HepG2 (cell line): Measurements from ENCODE around the gene OGG1. TPM values are rescaled to one million over a fixed set of nuclear protein-coding genes. Genes with fewer than 3 reads are reported as not detected.

Experiments used
- ATAC-seq: fragments of 200-7000 bp; cut with Tn5 transposase; 3 replicates; pipeline ENCODE4 v1.9.1; 2020; ENCODE audit warnings: mild to moderate bottlenecking, moderate library complexity
- BruUV-seq: library from RNA; stranded (reverse); fragments of 400-500 nt; replicated peaks from 2 replicates; lab custom pipeline; 2021; lab: Mats Ljungman, UMichigan
- CTCF ChIA-PET: fragments of 300-600 bp; formaldehyde crosslinking; extraction: SDS; loops from one replicate; lab custom pipeline; 2021; ENCODE audit warnings: low total read pairs, inconsistent platforms, low intra/inter-chr PET ratio; lab: Yijun Ruan, JAX
- POLR2A ChIA-PET: fragments of 350-600 bp; sonication (Branson Sonifier 250); formaldehyde crosslinking; loops from one replicate; lab custom pipeline; 2020; ENCODE audit warnings: antibody characterized with exemption, inconsistent platforms; lab: Yijun Ruan, JAX
- DNase-seq: peaks from one replicate; pipeline ENCODE4 v3.0.0-alpha.2; 2015; ENCODE audit warnings: low spot score
- FAIRE-seq: peaks from 3 replicates; lab custom pipeline; 2011; peaks lifted over from hg19 to GRCh38; lab: Jason Lieb, UNC
- H2AFZ ChIP-seq: one replicate; pipeline ENCODE4 v1.6.1; 2011; ENCODE audit warnings: low read length, inconsistent platforms
- H3K27ac ChIP-seq: fragments of 300-600 bp; 3 replicates; pipeline ENCODE4 v1.8.0; 2011; ENCODE audit warnings: mixed run types, mild to moderate bottlenecking, mixed read lengths, low read length, inconsistent platforms; ENCODE audit not compliant: insufficient read depth; ENCODE audit errors: extremely low read length
- H3K27me3 ChIP-seq, 2 experiments: fragments of 200-600 bp in 1 of 2; 2 replicates in 1 of 2; 3 replicates in 1 of 2; pipeline versions ENCODE4 v1.6.0 to v1.8.0; 2011; ENCODE audit warnings: low read length in 2 of 2, mild to moderate bottlenecking in 2 of 2, moderate library complexity in 2 of 2, inconsistent platforms in 1 of 2; ENCODE audit not compliant: insufficient read depth in 2 of 2, control insufficient read depth in 1 of 2
- H3K36me3 ChIP-seq, 2 experiments: fragments of 200-600 bp in 1 of 2; replicated peaks in 1 of 2; 2 replicates in 1 of 2; 3 replicates in 1 of 2; pipeline versions ENCODE4 v1.5.1 to v1.8.0; 2011; ENCODE audit warnings: low read length in 2 of 2, inconsistent platforms in 1 of 2; ENCODE audit not compliant: insufficient read depth in 2 of 2, control insufficient read depth in 1 of 2
- H3K4me1 ChIP-seq: 2 replicates; pipeline ENCODE4 v1.5.1; 2012; ENCODE audit warnings: low read length, inconsistent platforms; ENCODE audit not compliant: insufficient read depth
- H3K4me2 ChIP-seq: 2 replicates; pipeline ENCODE4 v1.6.0; 2011; ENCODE audit warnings: low read depth, low read length, inconsistent platforms
- H3K4me3 ChIP-seq, 3 experiments: fragments of 200-600 bp in 1 of 3; sonication (generic), shearing (Covaris generic) in 1 of 3; replicated peaks in 1 of 3; 2 replicates each; pipeline ENCODE4 v1.5.1; 2011 to 2016; ENCODE audit warnings: low read length in 3 of 3, inconsistent platforms in 2 of 3, low read depth in 2 of 3, mild to moderate bottlenecking in 2 of 3, control low read depth in 1 of 3, mixed read lengths in 1 of 3; ENCODE audit not compliant: insufficient read depth in 1 of 3
- H3K79me2 ChIP-seq: one replicate; pipeline ENCODE4 v1.6.1; 2011; ENCODE audit warnings: low read length, inconsistent platforms; ENCODE audit not compliant: insufficient read depth
- H3K9ac ChIP-seq: 2 replicates; pipeline ENCODE4 v1.6.0; 2011; ENCODE audit warnings: mild to moderate bottlenecking, low read depth, low read length, inconsistent platforms; ENCODE audit not compliant: insufficient read depth
- H3K9me3 ChIP-seq: 2 replicates; pipeline ENCODE4 v1.5.1; 2012; ENCODE audit warnings: mild to moderate bottlenecking, low read length
- H4K20me1 ChIP-seq: 2 replicates; pipeline ENCODE4 v1.6.0; 2011; ENCODE audit warnings: inconsistent platforms, mild to moderate bottlenecking, low read length, moderate library complexity; ENCODE audit not compliant: insufficient read depth
- AGO2 ChIP-seq: fragments of 200-400 bp; formaldehyde crosslinking; optimal IDR thresholded peaks from 2 replicates; pipeline ENCODE3; 2017; ENCODE audit warnings: mild to moderate bottlenecking, low read depth, low read length, moderate library complexity
- GATAD1 ChIP-seq: IDR thresholded peaks from 2 replicates; pipeline ENCODE4 v1.6.1; 2016; ENCODE audit warnings: missing genetic modification reagents, missing compliant biosample characterization
- GTF2F1 ChIP-seq: fragments of 150-350 bp; IDR thresholded peaks from 2 replicates; pipeline ENCODE4 v1.6.1; 2014; ENCODE audit warnings: low read length
- HNF4A ChIP-seq: sonication (generic); formaldehyde crosslinking; IDR thresholded peaks from 2 replicates; pipeline ENCODE4 v1.4.0; 2020; ENCODE audit warnings: missing genetic modification reagents
- NAIF1 ChIP-seq: sonication (generic); formaldehyde crosslinking; IDR thresholded peaks from 2 replicates; pipeline ENCODE4 v1.5.0; 2020; ENCODE audit warnings: mild to moderate bottlenecking, missing genetic modification reagents, borderline replicate concordance
- POLR2A ChIP-seq, 2 experiments: IDR thresholded peaks; 2 replicates each; pipeline ENCODE4 v1.6.1; 2011; ENCODE audit warnings: low read depth in 2 of 2, low read length in 2 of 2, mild to moderate bottlenecking in 1 of 2, moderate library complexity in 1 of 2; ENCODE audit not compliant: insufficient read depth in 1 of 2
- SPEN ChIP-seq: sonication (generic); formaldehyde crosslinking; IDR thresholded peaks from 2 replicates; pipeline ENCODE4 v1.5.1; 2020; ENCODE audit warnings: low read depth, mild to moderate bottlenecking, missing genetic modification reagents
- ZNF274 ChIP-seq: sonication (generic); formaldehyde crosslinking; IDR thresholded peaks from 2 replicates; pipeline ENCODE4 v1.5.1; 2020; ENCODE audit warnings: mild to moderate bottlenecking, missing genetic modification reagents
- ZNF335 ChIP-seq: sonication (generic); formaldehyde crosslinking; IDR thresholded peaks from 2 replicates; pipeline ENCODE4 v1.4.0; 2020; ENCODE audit warnings: missing genetic modification reagents
- ZNF782 ChIP-seq: sonication (generic); formaldehyde crosslinking; IDR thresholded peaks from 2 replicates; pipeline ENCODE4 v1.4.0; 2020; ENCODE audit warnings: missing genetic modification reagents, mild to moderate bottlenecking, borderline replicate concordance
- WGBS: methylation state at CpG from one replicate; pipeline ENCODE4 v1.1.6; 2017; ENCODE audit warnings: low lambda C conversion rate; 5-methylcytosine and 5-hydroxymethylcytosine counted together
- in situ Hi-C: cut with HindIII; loops from 2 replicates; pipeline ENCODE4 v1.10.0; 2017; ENCODE audit warnings: low pct_unique_long_range_greater_than_20kb; ENCODE audit not compliant: extremely low pct_ligation_motif_present
- intact Hi-C: fragments of 100-400 bp; cut with micrococcal nuclease; formaldehyde crosslinking; loops from one replicate; pipeline ENCODE4 v1.10.0; 2022; ENCODE audit not compliant: unreplicated experiment
- polyA plus RNA-seq, 8 experiments: library from polyadenylated mRNA; depleted of rRNA in 3 of 8; stranded (reverse) in 7 of 8; unstranded in 1 of 8; fragments of >200 nt; fragmentation: Illumina TruSeq in 4 of 8; extraction: Trizol in 4 of 8; gene quantifications; 2 replicates each; pipeline versions ENCODE4 v1.2.1 to v1.2.3, GENCODE V29; 2011 to 2016; ENCODE audit warnings: low read depth in 4 of 8, missing spikeins in 1 of 8, mixed read lengths in 1 of 8; ENCODE audit not compliant: insufficient read depth in 1 of 8
- total RNA-seq, 5 experiments: library from RNA; depleted of rRNA; stranded (reverse); fragments of >200 nt; fragmentation: Illumina TruSeq; extraction: Trizol; gene quantifications; 2 replicates each; pipeline ENCODE4 v1.2.3, GENCODE V29; 2016; ENCODE audit warnings: low read depth in 1 of 5

OGG1 gene
- total and polyA plus RNA-seq, 2 of the 13 experiments (the other 11 are each of a cell fraction or from before 2014, with no cell fraction given), result 28.7 to 33.2 TPM

DNA sequence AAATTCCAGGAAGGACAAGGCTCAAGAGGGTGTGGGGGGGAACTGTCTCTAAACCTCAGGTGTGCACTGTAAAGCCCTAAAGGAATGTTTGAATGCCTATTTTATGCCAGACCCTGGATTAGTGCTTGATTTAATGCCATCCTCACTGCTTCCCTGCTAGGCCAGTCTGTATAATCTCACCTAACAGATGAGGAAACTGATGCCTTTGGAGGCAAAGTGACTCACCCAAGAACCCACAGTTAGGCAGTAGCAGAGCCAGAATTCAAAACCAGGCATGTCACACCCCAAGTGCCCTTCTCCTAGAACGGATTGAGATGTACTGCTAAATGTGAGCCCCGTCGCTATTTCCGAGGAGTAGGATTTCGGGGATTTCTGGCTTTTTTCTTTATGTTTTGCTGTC is 12.2 kb downstream of the OGG1 start (continued):
- TF ChIP-seq POLR2A (IDR thresholded peaks at IDR 0.05; ENCODE audit: insufficient read depth in 1 of 2, low read depth in 2 of 2, low read length in 2 of 2) (peak in 1 of 2 experiments; percentile 32; a peak in 1 of 4 replicates), ZNF335 (CRISPR knock-in tag) (no peak), ZNF782 (CRISPR knock-in tag) (no peak), NAIF1 (no peak)

DNA sequence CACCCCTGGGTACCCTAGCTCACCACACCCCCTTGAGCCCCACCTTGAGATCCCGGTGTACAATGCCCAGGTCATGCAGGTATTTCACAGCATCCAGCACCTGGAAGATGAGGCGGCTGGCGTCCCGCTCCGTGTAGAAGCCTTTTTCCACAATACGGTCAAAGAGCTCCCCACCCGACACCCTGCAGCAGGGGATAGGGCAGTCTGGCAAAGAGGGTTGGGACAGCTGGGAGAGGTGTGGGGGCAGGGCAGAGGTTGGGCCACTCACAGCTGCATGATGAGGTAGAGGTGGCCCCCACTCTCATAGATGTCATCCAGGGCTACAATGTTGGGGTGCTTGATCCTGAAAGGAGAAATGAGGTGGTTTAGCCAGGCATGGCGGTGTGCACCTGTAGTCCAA is 13.1 kb downstream of the OGG1 start:
- no peaks in the 10 kb centered on the region for H3K9me3 ChIP-seq
- FAIRE-seq, result no peak
- no peak for ATAC-seq
- peaks cover 4 to 55% of the 10 kb centered on the region in 2 experiments for H3K36me3 ChIP-seq
- no peak for DNase-seq
- CTCF ChIA-PET, result no interaction called here
- no peaks in the 10 kb centered on the region for H3K27me3 ChIP-seq
- H3K9ac ChIP-seq, result no peak overlapping the region
- POLR2A ChIA-PET, result interaction anchor here (1.6 kb wide), 1 partner anchor 13 kb away, joined by 7 read pairs; the partner anchor contains the start of gene OGG1
- no peak overlapping the region for H2AFZ ChIP-seq
- in situ Hi-C loops, result no loop called here
- intact Hi-C loops, result no loop called here
- no peaks in the 10 kb centered on the region for H3K79me2 ChIP-seq
- peaks cover 7% of the 10 kb centered on the region for H3K4me1 ChIP-seq
- H4K20me1 ChIP-seq, result no peaks in the 10 kb centered on the region
- TF ChIP-seq AGO2 (peak; percentile 73), GTF2F1 (no peak), GATAD1 (no peak), HNF4A (CRISPR knock-in tag) (no peak), SPEN (no peak), ZNF274 (no peak)
- BruUV-seq, result no TSS peak
- no peak overlapping the region for H3K4me3 ChIP-seq
- H3K4me2 ChIP-seq, result no peak overlapping the region
- no peak overlapping the region for H3K27ac ChIP-seq
- WGBS, result 100% methylated on average over 7 of the region's 8 CpGs
